CD4-positive, alpha-beta T cell (primary cell): ENCODE data around the gene ROR1. TPM values are rescaled to one million over a fixed set of nuclear protein-coding genes. Genes with fewer than 3 reads are reported as not detected.
"Not testable (repeated sequence)": the region's sequence is repeated elsewhere in the genome, so short reads cannot be mapped to it uniquely, and the experiment has no call there.

Source experiments
- ATAC-seq: fragments of 200-7000 bp; cut with Tn5 transposase; one replicate; pipeline ENCODE4 v1.10.0; 2022; ENCODE audit warnings: mild to moderate bottlenecking; ENCODE audit not compliant: poor library complexity
- CTCF ChIA-PET: fragments of 350-600 bp; sonication (Branson Sonifier 250); formaldehyde crosslinking; loops from one replicate; lab custom pipeline; 2021; ENCODE audit warnings: antibody characterized with exemption, inconsistent platforms; lab: Charles Lee
- POLR2A ChIA-PET: fragments of 350-600 bp; sonication (Branson Sonifier 250); formaldehyde crosslinking; loops from one replicate; lab custom pipeline; 2021; ENCODE audit warnings: antibody characterized with exemption, inconsistent platforms; lab: Charles Lee
- DNase-seq, 14 experiments: peaks; one replicate each; pipeline ENCODE4 v3.0.0-alpha.2; 2013 to 2020; ENCODE audit warnings: mixed read lengths in 2 of 14
- H3K27ac ChIP-seq, 2 donors: one replicate each; pipeline versions ENCODE4 v1.5.1 to v1.7.0; 2013; ENCODE audit warnings: low read length in 2 of 2, low read depth in 1 of 2, mild to moderate bottlenecking in 1 of 2
- H3K27me3 ChIP-seq, 2 experiments: 1 replicate in 1 of 2; 2 replicates in 1 of 2; pipeline versions ENCODE4 v1.6.1 to v1.7.0; 2013; ENCODE audit warnings: low read length in 2 of 2, control low read depth in 1 of 2, mild to moderate bottlenecking in 1 of 2, moderate library complexity in 1 of 2; ENCODE audit not compliant: insufficient read depth in 2 of 2, control insufficient read depth in 1 of 2
- H3K36me3 ChIP-seq: one replicate; pipeline ENCODE4 v1.6.1; 2013; ENCODE audit warnings: low read length, control low read depth; ENCODE audit not compliant: insufficient read depth
- H3K4me1 ChIP-seq: one replicate; pipeline ENCODE4 v1.6.1; 2013; ENCODE audit warnings: low read length, control low read depth; ENCODE audit not compliant: insufficient read depth
- H3K4me3 ChIP-seq: one replicate; pipeline ENCODE4 v1.5.1; 2013; ENCODE audit warnings: mild to moderate bottlenecking, low read length, moderate library complexity
- H3K9me3 ChIP-seq, 2 experiments: 1 replicate in 1 of 2; 2 replicates in 1 of 2; pipeline versions ENCODE4 v1.6.1 to v1.7.0; 2013; ENCODE audit warnings: low read length in 2 of 2, mild to moderate bottlenecking in 2 of 2, control low read depth in 1 of 2, moderate library complexity in 1 of 2; ENCODE audit not compliant: control insufficient read depth in 1 of 2, insufficient read depth in 1 of 2
- H3K27ac Mint-ChIP-seq: one replicate; pipeline ENCODE4 v1.8.0; 2020; ENCODE audit warnings: mixed read lengths
- H3K27me3 Mint-ChIP-seq: one replicate; pipeline ENCODE4 v1.8.0; 2021; ENCODE audit warnings: mixed read lengths
- H3K36me3 Mint-ChIP-seq: one replicate; pipeline ENCODE4 v1.8.0; 2021; ENCODE audit warnings: low read depth, mixed read lengths
- H3K4me1 Mint-ChIP-seq: one replicate; pipeline ENCODE4 v1.8.0; 2021; ENCODE audit warnings: low read depth, mixed read lengths
- H3K4me3 Mint-ChIP-seq: one replicate; pipeline ENCODE4 v1.8.0; 2020; ENCODE audit warnings: mild to moderate bottlenecking, mixed read lengths
- H3K9me3 Mint-ChIP-seq: one replicate; pipeline ENCODE4 v1.8.0; 2020; ENCODE audit warnings: mixed read lengths
- CTCF ChIP-seq: fragments of 200-600 bp; IDR thresholded peaks from one replicate; pipeline ENCODE4 v1.8.0; 2022; ENCODE audit warnings: antibody characterized with exemption, mild to moderate bottlenecking
- intact Hi-C, 2 experiments: fragments of 100-400 bp; cut with DNase I in 1 of 2; cut with micrococcal nuclease in 1 of 2; formaldehyde crosslinking; loops; one replicate each; pipeline versions ENCODE4 v1.15.1 to v1.9.0; 2023 to 2025; cut with DNase I, micrococcal nuclease
- total RNA-seq, 174 experiments: library from RNA in 2 of 174; stranded (reverse) in 2 of 174; gene quantifications; one replicate each; pipeline ENCODE4 v1.2.3 and lab custom pipeline; 2021 to 2026

The ROR1 gene
- total RNA-seq, 2 experiments from 2014 or later: not detected

DNA sequence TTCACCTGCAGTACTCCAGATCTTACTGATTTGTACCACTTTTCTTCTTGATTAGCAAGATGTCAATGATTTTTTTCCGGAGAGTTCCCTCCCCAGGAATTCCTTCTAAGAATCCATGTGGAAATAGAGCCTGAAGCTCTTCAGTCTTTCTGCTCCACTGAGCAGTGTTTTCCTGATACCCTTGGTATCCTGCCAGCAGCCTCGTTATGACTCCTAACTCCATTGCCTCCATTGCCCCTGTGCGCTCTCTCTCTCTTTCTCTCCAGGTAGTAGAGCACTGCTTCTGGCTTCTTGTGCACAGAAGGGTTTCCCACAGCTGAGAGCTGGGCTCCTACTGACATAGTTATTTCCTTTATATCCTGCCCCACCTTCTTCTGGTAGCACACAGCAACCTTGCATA lies 441.8 kb downstream of the ROR1 start:
- TF ChIP-seq CTCF: no peak
- Histone ChIP-seq H3K27me3 (no peaks in the 10 kb centered on the region), H3K9me3 (no peaks in the 10 kb centered on the region), H3K4me1 (no peaks in the 10 kb centered on the region), H3K36me3 (no peaks in the 10 kb centered on the region), H3K4me3 (no peak overlapping the region), H3K27ac (no peak overlapping the region)
- Mint-ChIP-seq H3K9me3 (no peaks in the 10 kb centered on the region), H3K4me3 (no peak overlapping the region), H3K27ac (no peak overlapping the region), H3K36me3 (no peaks in the 10 kb centered on the region), H3K27me3 (no peaks in the 10 kb centered on the region), H3K4me1 (no peaks in the 10 kb centered on the region)
- ATAC-seq (no peak), DNase-seq (no peak)
- POLR2A ChIA-PET: no interaction called here
- intact Hi-C loops: no loop called here
- CTCF ChIA-PET: no interaction called here

GRCh38 chr1:64220241-64220640 lies 446.4 kb downstream of the ROR1 start:
- TF ChIP-seq CTCF: no peak
- intact Hi-C loops: no loop called here

GRCh38 chr1:64223329-64224151 lies 449.7 kb downstream of the ROR1 start:
- Histone ChIP-seq H3K36me3 (no peaks in the 10 kb centered on the region), H3K27ac (no peak overlapping the region), H3K27me3 (peaks cover 0 to 4% of the 10 kb centered on the region in 2 experiments), H3K4me1 (no peaks in the 10 kb centered on the region), H3K9me3 (no peaks in the 10 kb centered on the region), H3K4me3 (no peak overlapping the region)
- H3K27ac Mint-ChIP-seq: no peak overlapping the region
- H3K9me3 Mint-ChIP-seq: no peaks in the 10 kb centered on the region
- ChIA-PET POLR2A (no interaction called here), CTCF (no interaction called here)
- ATAC-seq (no peak), DNase-seq (no peak)
- H3K36me3 Mint-ChIP-seq: no peaks in the 10 kb centered on the region
- H3K4me3 Mint-ChIP-seq: no peak overlapping the region
- peaks cover 5% of the 10 kb centered on the region for H3K27me3 Mint-ChIP-seq
- TF ChIP-seq CTCF: no peak
- H3K4me1 Mint-ChIP-seq: no peaks in the 10 kb centered on the region
- intact Hi-C loops: no loop called here

More at GRCh38 chr1:64220241-64220640, 446.4 kb downstream of the ROR1 start:
- no peaks in the 10 kb centered on the region for H3K9me3 ChIP-seq
- CTCF ChIA-PET: no interaction called here
- POLR2A ChIA-PET: no interaction called here
- no peaks in the 10 kb centered on the region for H3K27me3 ChIP-seq
- H3K4me3 ChIP-seq: no peak overlapping the region
- Mint-ChIP-seq H3K27ac (no peak overlapping the region), H3K9me3 (no peaks in the 10 kb centered on the region), H3K4me1 (no peaks in the 10 kb centered on the region), H3K36me3 (no peaks in the 10 kb centered on the region), H3K27me3 (no peaks in the 10 kb centered on the region), H3K4me3 (no peak overlapping the region)
- DNase-seq (no peak), ATAC-seq (no peak)
- H3K4me1 ChIP-seq: no peaks in the 10 kb centered on the region
- no peak overlapping the region for H3K27ac ChIP-seq
- no peaks in the 10 kb centered on the region for H3K36me3 ChIP-seq

- CTCF ChIA-PET, intact Hi-C loops: not testable (repeated sequence)
These were observed 450.4 kb downstream of the ROR1 start for GRCh38 chr1:64224236-64224635.

More at GRCh38 chr1:64224236-64224635, 450.4 kb downstream of the ROR1 start:
- H3K4me3 ChIP-seq, DNase-seq, ATAC-seq, H3K36me3 Mint-ChIP-seq, H3K27me3 Mint-ChIP-seq, H3K4me1 Mint-ChIP-seq, H3K27ac ChIP-seq, H3K36me3 ChIP-seq, H3K27me3 ChIP-seq, H3K4me3 Mint-ChIP-seq, H3K4me1 ChIP-seq, H3K9me3 ChIP-seq, POLR2A ChIA-PET, H3K9me3 Mint-ChIP-seq, H3K27ac Mint-ChIP-seq: not testable (repeated sequence)
